SIG-M5 treated with dmso at 0.1 percent for 504 hours (cell line): ENCODE measurements around the gene PWWP2B.

ENCODE experiments used
- DNase-seq: peaks from one replicate; lab custom pipeline; 2025; ENCODE audit not compliant: unreplicated experiment; lab: John Stamatoyannopoulos, UW

The PWWP2B gene

GRCh38 chr10:132444877-132445351, 47.9 kb downstream of the PWWP2B start:
- peak; percentile 85 for DNase-seq

- peak; percentile 42 for DNase-seq
These were observed 48.7 kb downstream of the PWWP2B start for GRCh38 chr10:132445516-132446194.

DNA sequence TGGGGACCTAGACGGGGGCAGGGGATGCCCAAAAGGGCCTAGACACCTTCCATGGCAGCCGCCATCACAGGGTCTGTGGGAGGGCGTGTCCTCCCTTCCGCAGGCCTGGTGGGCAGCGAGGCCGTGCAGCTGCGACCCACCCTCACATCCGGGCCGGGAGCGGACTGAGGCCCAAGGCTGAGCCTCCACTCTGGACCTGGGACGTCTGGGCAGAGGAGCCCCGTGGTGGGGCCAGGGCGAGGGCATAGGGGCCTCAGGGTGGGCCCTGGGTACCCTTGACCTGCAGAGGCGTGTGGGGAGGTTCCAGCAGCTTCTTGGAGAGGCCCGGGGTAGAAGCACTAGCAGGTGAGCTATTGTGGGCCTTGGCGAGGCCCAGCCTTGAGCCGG, 49.2 kb downstream of the PWWP2B start:
- no peak for DNase-seq

- peak; percentile 90 for DNase-seq
These were observed 49.9 kb downstream of the PWWP2B start for GRCh38 chr10:132446661-132447445.

- peak; percentile 66 for DNase-seq
These were observed 50.6 kb downstream of the PWWP2B start for GRCh38 chr10:132447446-132448247.

GRCh38 chr10:132448248-132448731, 51.3 kb downstream of the PWWP2B start:
- DNase-seq, result peak; percentile 84

GRCh38 chr10:132449051-132449810, 52.2 kb downstream of the PWWP2B start:
- DNase-seq, result peak; percentile 20

GRCh38 chr10:132449811-132450181, 52.8 kb downstream of the PWWP2B start:
- DNase-seq, result no peak

- DNase-seq, result no peak
These were observed 53.4 kb downstream of the PWWP2B start for GRCh38 chr10:132450466-132450824.

GRCh38 chr10:132450825-132451505, 54.0 kb downstream of the PWWP2B start:
- DNase-seq, result no peak

DNA sequence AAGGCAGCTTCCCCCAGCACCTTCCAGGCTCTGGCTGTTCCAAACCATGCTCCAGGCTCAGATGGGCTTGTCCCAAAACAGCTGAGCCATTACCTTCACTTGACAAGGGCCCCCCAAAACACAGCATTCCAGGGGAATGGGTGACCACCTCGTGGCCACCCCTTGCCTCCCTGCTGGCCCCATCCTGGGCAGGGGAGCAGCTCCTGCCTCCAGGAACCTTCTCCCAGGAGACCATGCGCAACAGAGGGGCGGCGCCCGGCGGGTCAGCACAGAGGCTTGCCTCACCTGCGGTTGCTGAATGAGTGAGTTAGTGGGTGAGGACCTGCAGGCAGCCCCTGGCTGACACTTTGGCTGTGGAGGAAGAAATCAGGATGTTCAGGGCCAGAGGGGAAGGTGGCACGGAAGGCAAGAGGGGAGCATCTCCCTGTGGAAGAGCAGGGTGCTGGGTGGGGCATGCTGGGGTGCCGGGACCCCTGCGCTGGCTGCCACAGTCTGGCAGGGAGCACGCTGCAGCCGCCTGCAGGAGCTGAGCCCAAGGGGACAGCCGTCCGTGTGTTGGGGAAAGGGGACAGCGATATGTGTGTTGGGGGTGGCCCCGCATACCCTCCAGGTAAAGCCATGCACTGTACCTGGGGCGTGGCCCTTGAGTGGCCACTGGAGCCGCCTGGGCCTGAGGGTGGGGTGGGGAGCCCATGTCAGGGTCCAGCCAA, 54.7 kb downstream of the PWWP2B start:
- DNase-seq, result no peak

- DNase-seq, result no peak
These were observed 55.2 kb downstream of the PWWP2B start for GRCh38 chr10:132452216-132452650.

DNA sequence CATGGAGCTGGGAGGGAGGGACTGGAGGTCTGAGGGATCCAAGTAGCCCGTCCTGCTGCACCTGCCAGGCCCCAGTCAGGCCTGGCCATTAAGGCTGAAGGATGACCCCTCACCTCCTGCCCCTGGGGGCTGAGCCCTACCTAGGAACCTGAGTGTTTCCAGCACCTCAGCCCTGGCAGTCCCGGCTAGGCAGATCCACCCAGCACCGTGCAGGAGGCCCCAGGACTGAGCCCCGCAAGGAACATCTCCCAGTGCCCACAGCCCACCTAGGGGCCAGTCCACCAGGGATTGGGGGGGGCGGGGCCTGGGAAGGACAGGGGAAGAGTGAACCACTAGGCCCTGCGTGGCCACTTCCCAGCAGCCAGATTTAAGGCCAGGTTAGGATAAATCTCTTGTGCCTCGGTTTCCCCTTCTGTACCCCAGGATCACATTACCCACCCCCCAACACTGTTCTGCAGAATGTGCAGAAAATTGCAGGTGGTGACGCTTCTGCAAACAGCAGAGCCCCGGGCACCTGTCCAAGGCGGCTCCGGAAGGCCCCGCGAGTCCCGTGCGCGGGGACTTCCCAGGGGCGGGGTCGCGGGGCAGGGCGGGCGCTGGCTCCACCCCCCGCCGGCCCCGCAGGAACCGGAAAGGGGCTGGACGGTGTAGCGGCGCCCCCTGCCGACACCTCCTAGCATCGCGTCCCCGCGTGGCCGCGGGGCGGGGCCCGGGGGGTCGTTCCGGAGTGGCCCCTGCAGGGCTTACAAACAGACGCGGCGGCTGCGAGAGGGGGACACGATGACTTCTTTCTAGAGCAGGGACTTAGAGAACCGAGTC, 55.9 kb downstream of the PWWP2B start:
- DNase-seq, result peak; percentile 39

DNA sequence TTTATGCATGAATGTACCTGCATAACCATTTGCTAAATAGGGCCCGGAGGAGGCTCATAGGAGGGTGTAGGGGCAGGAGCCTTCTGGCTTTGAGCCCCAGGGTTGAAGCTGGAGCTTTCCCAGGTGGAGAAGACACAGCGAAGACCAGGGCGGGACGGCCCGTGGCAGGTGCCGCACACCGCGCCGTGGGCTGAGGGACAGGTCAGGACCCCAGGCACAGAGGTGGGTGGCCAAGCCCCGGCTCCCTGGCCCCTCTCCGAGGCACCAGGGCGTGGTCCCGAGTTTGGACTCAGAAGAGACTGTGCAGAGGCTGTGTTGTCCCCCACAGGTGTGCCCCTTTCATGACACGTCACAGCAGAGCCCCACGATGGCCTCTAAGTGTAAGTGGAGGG, 56.5 kb downstream of the PWWP2B start:
- no peak for DNase-seq

GRCh38 chr10:132454296-132455198, 57.5 kb downstream of the PWWP2B start:
- no peak for DNase-seq

DNA sequence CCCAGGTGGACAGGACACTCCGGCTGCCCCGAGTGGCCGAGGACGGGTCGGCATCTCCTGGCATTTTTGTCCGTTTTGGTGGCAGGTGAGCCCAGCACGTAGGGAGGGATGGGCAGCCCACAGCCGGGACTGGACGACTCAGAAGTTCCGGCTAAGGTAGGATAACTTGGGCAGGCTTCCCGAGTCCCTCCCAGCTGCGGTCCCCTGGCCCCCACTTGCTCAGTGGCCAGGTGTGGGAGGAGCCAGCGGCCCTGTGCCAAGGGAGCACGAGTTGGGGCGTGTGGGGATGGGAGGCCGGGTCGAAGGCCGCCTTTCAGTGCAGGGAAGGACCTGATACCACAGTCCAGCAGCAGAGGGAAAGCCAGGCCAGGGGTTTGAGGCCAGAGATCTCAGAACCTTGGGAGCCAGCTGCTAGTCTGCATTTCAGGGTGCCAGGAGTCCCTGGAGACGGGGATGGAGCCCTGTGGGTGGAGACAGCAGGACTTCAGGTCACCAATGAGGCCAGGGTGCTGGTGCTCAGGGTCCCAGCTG, 58.5 kb downstream of the PWWP2B start:
- no peak for DNase-seq
